Spleen (tissue), 11 donors: Measurements from ENCODE around the gene MTMR1. TPM values are rescaled to one million over a fixed set of nuclear protein-coding genes. Genes with fewer than 3 reads are reported as not detected.

Experiments used
- DNase-seq: peaks from one replicate; pipeline ENCODE4 v3.0.0-alpha.2; 2020
- H3K27ac ChIP-seq, 8 donors: fragments of 200-600 bp; sonication (generic) in 7 of 8; 1 replicate in 4 of 8; 2 replicates in 4 of 8; pipeline versions ENCODE4 v1.5.0 to v1.8.0; 2016 to 2021; ENCODE audit warnings: inconsistent platforms in 4 of 8, mild to moderate bottlenecking in 4 of 8, moderate library complexity in 1 of 8
- H3K27me3 ChIP-seq, 7 donors: fragments of 200-600 bp; sonication (generic) in 6 of 7; replicated peaks in 1 of 7; 1 replicate in 4 of 7; 2 replicates in 3 of 7; pipeline versions ENCODE4 v1.5.0 to v1.8.0; 2016 to 2021; ENCODE audit warnings: inconsistent platforms in 3 of 7, mild to moderate bottlenecking in 1 of 7
- H3K36me3 ChIP-seq, 6 donors: fragments of 200-600 bp; sonication (generic) in 5 of 6; 1 replicate in 4 of 6; 2 replicates in 2 of 6; pipeline versions ENCODE4 v1.5.0 to v1.8.0; 2016 to 2021; ENCODE audit warnings: inconsistent platforms in 2 of 6
- H3K4me1 ChIP-seq, 6 donors: fragments of 200-600 bp; sonication (generic) in 5 of 6; 1 replicate in 3 of 6; 2 replicates in 3 of 6; pipeline versions ENCODE4 v1.5.0 to v1.8.0; 2016 to 2021; ENCODE audit warnings: inconsistent platforms in 3 of 6
- H3K4me3 ChIP-seq, 8 donors: fragments of 200-600 bp; sonication (generic) in 7 of 8; 1 replicate in 4 of 8; 2 replicates in 4 of 8; pipeline versions ENCODE4 v1.5.0 to v1.8.0; 2016 to 2021; ENCODE audit warnings: inconsistent platforms in 4 of 8, mild to moderate bottlenecking in 4 of 8, moderate library complexity in 2 of 8
- H3K9me3 ChIP-seq, 8 donors: fragments of 200-600 bp; sonication (generic) in 7 of 8; 1 replicate in 4 of 8; 2 replicates in 4 of 8; pipeline versions ENCODE4 v1.5.0 to v1.8.0; 2016 to 2021; ENCODE audit warnings: inconsistent platforms in 4 of 8
- POLR2A ChIP-seq, 3 donors: fragments of 450-650 bp; IDR thresholded peaks; one replicate each; pipeline ENCODE4 v1.5.1; 2017; ENCODE audit warnings: antibody characterized with exemption in 3 of 3, mild to moderate bottlenecking in 1 of 3
- POLR2AphosphoS5 ChIP-seq, 3 donors: sonication (generic); formaldehyde crosslinking; IDR thresholded peaks; one replicate each; pipeline ENCODE4 v1.5.1; 2017; ENCODE audit warnings: antibody characterized with exemption in 3 of 3
- WGBS, 5 donors: extraction: QIAGEN DNeasy Blood & Tissue Kit in 3 of 5; methylation state at CpG; one replicate each; pipeline versions ENCODE4 v1.1.5 to v1.1.7; 2013 to 2018; 5-methylcytosine and 5-hydroxymethylcytosine counted together
- intact Hi-C: fragments of 100-400 bp; cut with DNase I; formaldehyde crosslinking; loops from one replicate; pipeline ENCODE4 v1.15.0; 2023; ENCODE audit warnings: low total_unique reads
- polyA plus RNA-seq, 3 donors: library from polyadenylated mRNA; stranded (reverse); fragments of 200-250 nt; gene quantifications; one replicate each; pipeline ENCODE4 v1.2.1, GENCODE V29; 2013
- total RNA-seq, 7 donors: library from RNA; depleted of rRNA in 3 of 7; stranded (reverse); fragments of >200 nt in 3 of 7; fragmentation: NEBNext Ultra II Directional in 4 of 7; extraction: Animal tissue kit (Norgen Biotek cat#: 25700) in 4 of 7; gene quantifications; one replicate each; pipeline versions ENCODE4 v1.1.0 to v1.2.1, GENCODE V29; 2016 to 2021
- TF ChIP-seq, protein P1 (sequence below), 11 experiments: fragments of 200-600 bp in 7 of 11; fragments of 450-650 bp in 4 of 11; sonication (generic) in 4 of 11; IDR thresholded peaks in 8 of 11; conservative IDR thresholded peaks in 3 of 11; 1 replicate in 7 of 11; 2 replicates in 4 of 11; pipeline versions ENCODE4 v1.4.0 to v1.8.0; 2016 to 2021; ENCODE audit warnings: antibody characterized with exemption in 11 of 11, inconsistent platforms in 4 of 11, mild to moderate bottlenecking in 1 of 11
- donor health status: healthy with polysubstance abuse.
- donor health status: DM: no; HTN: no; CAD: no; lungs with moderate emphysema.
- donor health status: DM: no; HTN: no; CAD: no.
- donor health status: Bipolar disorder and iron deficiency.
- donor health status: healthy.
- donor health status: DM: no; HTN: no; CAD: no.
- donor health status: DM: yes; HTN: yes; CAD: no.

The MTMR1 gene
- total and polyA plus RNA-seq, 10 donors = 10.6 to 52.1 (median 38.5) TPM

DNA sequence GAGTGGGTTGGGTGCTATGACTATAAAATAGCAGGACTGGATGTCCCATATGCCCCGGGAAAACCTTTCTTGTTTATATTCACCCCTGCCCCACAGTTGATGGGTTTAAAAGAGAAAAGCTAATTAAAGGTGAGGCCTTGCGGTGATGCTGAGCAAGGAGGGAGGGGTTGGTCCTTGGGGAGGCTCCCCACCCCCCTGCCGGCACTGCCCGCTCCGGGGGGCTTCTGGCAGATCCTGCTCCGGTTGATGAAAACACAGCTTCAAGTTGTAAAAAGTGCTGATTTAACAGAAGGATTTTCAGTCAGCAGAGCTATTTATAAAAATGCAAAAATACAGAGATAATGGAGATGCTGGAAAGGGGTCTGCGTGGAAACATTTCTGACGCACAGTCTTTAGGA lies 68.6 kb downstream of the MTMR1 start:
- 91 to 99% (median 93%) methylated on average over 5 to 8 of the region's 8 CpGs for WGBS, 5 donors

DNA sequence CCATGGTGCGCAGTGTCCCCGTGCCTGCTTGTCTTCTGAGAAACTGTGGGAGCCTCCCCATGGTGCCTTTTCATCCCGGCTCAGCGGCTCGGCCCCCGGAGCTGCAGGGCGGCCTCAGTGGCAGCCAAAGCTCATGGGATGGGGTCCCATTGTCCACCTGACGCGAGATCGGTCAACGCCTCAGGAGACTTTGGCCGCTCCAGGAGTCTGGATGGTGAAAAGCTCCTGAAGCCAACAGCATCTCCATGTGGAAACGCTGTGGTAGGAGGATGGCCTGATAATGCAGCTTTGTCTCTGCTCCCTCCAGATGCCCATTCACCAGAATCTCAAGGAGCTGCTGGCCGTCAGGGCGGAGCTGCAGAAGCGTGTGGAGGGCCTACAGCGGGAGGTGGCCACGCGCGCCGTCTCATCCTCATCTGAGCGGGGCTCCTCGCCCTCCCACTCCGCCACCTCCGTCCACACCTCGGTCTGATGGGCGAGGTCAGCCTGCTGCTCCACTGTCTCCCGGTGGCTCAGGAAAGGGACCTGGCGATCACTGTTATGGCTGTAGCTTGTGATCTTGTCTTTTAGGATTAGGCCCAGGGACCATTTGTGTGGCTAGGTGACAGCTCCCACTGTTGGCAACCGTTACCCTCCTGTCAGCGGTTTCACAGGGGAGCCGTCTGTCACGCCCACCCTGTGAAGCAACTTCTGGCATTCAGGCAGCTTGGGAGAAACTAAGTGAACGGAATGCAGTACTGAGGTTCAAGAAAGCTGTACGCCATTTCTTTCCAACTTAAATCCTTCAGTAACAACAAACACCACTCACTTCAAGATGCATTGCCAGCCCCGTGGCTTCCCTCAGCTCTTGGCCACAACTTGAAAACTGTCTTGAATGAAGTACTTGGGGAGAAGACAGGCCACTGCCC lies 69.3 kb downstream of the MTMR1 start:
- 87 to 94% (median 90%) methylated on average over 26 to 36 of the region's 36 CpGs for WGBS, 5 donors
- TF ChIP-seq, protein P1, sequence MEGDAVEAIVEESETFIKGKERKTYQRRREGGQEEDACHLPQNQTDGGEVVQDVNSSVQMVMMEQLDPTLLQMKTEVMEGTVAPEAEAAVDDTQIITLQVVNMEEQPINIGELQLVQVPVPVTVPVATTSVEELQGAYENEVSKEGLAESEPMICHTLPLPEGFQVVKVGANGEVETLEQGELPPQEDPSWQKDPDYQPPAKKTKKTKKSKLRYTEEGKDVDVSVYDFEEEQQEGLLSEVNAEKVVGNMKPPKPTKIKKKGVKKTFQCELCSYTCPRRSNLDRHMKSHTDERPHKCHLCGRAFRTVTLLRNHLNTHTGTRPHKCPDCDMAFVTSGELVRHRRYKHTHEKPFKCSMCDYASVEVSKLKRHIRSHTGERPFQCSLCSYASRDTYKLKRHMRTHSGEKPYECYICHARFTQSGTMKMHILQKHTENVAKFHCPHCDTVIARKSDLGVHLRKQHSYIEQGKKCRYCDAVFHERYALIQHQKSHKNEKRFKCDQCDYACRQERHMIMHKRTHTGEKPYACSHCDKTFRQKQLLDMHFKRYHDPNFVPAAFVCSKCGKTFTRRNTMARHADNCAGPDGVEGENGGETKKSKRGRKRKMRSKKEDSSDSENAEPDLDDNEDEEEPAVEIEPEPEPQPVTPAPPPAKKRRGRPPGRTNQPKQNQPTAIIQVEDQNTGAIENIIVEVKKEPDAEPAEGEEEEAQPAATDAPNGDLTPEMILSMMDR (IDR thresholded peaks at IDR 0.05 in 8 of 11, conservative IDR thresholded peaks at IDR 0.05 in 3 of 11) = no peak
- peak in 2 of 3 donors; percentile 21 to 59 for TF ChIP-seq POLR2AphosphoS5 (IDR thresholded peaks at IDR 0.05)
- Histone ChIP-seq H3K9me3 (no peaks in the 10 kb centered on the region), H3K4me3 (no peak overlapping the region), H3K27ac (no peak overlapping the region), H3K27me3 (no peaks in the 10 kb centered on the region), H3K4me1 (peaks cover 0 to 9% (median 3%) of the 10 kb centered on the region in 6 donors), H3K36me3 (peaks cover 0 to 79% (median 5%) of the 10 kb centered on the region in 6 donors)
- DNase-seq = no peak
- intact Hi-C loops = no loop called here

More for the DNA sequence above, 68.6 kb downstream of the MTMR1 start:
- TF ChIP-seq, protein P1 (IDR thresholded peaks at IDR 0.05 in 8 of 11, conservative IDR thresholded peaks at IDR 0.05 in 3 of 11) = no peak
- TF ChIP-seq POLR2AphosphoS5 (IDR thresholded peaks at IDR 0.05) = no peak
- TF ChIP-seq POLR2A (IDR thresholded peaks at IDR 0.05) = no peak
- no peak overlapping the region for H3K27ac ChIP-seq
- no peaks in the 10 kb centered on the region for H3K27me3 ChIP-seq
- DNase-seq = no peak
- H3K4me1 ChIP-seq = peaks cover 0 to 3% (median 0%) of the 10 kb centered on the region in 6 donors
- no peak overlapping the region for H3K4me3 ChIP-seq
- no peaks in the 10 kb centered on the region for H3K9me3 ChIP-seq
- intact Hi-C loops = no loop called here
- H3K36me3 ChIP-seq = peaks cover 0 to 86% (median 8%) of the 10 kb centered on the region in 6 donors

DNA sequence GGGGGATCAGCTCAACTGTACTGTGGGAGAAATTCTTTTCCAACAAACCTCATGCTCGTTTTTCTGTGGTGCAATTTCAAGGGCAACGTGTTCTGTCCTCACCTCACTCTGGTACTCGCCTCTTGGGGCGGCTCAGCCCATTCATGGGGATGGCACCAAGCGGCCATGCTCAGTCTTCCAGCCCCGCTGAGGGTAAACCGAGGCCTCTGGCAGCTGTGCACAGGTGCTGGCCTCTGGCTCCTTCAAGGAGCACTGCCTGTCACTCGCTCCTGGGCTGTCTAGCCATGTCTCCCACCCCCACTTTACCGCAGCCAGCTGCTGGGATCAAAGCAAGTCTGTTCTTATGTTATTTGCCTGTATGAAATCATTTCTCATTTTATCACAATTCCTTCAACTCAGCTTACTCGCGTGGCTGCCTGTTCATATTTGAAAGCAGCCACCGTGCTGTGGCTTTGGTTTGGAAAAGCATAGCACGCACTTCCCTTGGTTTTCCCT lies 70.2 kb downstream of the MTMR1 start:
- no peak for TF ChIP-seq POLR2A (IDR thresholded peaks at IDR 0.05)
- TF ChIP-seq, protein P1 (IDR thresholded peaks at IDR 0.05 in 8 of 11, conservative IDR thresholded peaks at IDR 0.05 in 3 of 11) = no peak
- peak in 2 of 3 donors; percentile 2 to 14 for TF ChIP-seq POLR2AphosphoS5 (IDR thresholded peaks at IDR 0.05)
- intact Hi-C loops = no loop called here
- peaks cover 0 to 13% (median 4%) of the 10 kb centered on the region in 6 donors for H3K4me1 ChIP-seq
- H3K27ac ChIP-seq = no peak overlapping the region
- H3K36me3 ChIP-seq = peaks cover 0 to 70% (median 3%) of the 10 kb centered on the region in 6 donors
- H3K27me3 ChIP-seq = no peaks in the 10 kb centered on the region
- H3K4me3 ChIP-seq = no peak overlapping the region
- H3K9me3 ChIP-seq = no peaks in the 10 kb centered on the region
- WGBS, 5 donors = 81 to 97% (median 92%) methylated on average over 13 of the region's 13 CpGs
- no peak for DNase-seq

DNA sequence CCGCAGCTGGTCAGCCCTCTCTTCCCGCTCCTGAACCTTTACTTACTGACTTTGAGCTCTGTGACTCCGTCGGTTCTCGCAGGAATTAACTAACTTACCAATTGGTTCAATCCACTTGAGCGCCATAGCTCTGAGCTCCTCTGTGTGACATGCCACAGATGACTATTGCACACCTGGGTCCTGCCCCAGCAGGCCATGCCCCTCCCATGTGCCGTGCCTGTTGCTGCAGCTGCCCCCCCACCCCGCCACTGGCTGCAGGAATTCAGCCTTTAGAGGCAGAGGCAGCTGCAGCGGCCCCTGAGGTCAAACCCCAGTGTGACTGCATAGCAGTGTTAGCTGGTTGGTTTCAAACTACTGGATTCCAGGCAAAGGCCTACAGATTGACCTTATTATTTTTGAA lies 70.6 kb downstream of the MTMR1 start:
- intact Hi-C loops = no loop called here
- Histone ChIP-seq H3K27ac (no peak overlapping the region), H3K27me3 (no peaks in the 10 kb centered on the region)

More for the DNA sequence above, 70.6 kb downstream of the MTMR1 start:
- Histone ChIP-seq H3K4me3 (no peak overlapping the region), H3K36me3 (peaks cover 0 to 71% (median 3%) of the 10 kb centered on the region in 6 donors), H3K4me1 (peaks cover 0 to 13% (median 4%) of the 10 kb centered on the region in 6 donors), H3K9me3 (no peaks in the 10 kb centered on the region)
- TF ChIP-seq POLR2AphosphoS5 (IDR thresholded peaks at IDR 0.05) (no peak), POLR2A (IDR thresholded peaks at IDR 0.05) (no peak)
- TF ChIP-seq, protein P1 (IDR thresholded peaks at IDR 0.05 in 8 of 11, conservative IDR thresholded peaks at IDR 0.05 in 3 of 11) = no peak
- no peak for DNase-seq
- WGBS, 5 donors = 84 to 96% (median 93%) methylated on average over 7 to 9 of the region's 9 CpGs
